Stimulated activated CD4-positive, alpha-beta T cell treated with anti-CD3 and anti-CD28 coated beads, Interleukin-12 subunit alpha, Interleukin-12 subunit beta, amount 100 ng/mL, for 48 hours (primary cell): ENCODE results near the gene RPL10.
A peak's percentile ranks its signal among the peaks of the same experiment; 100 is the strongest.
"Not testable (repeated sequence)": the region's sequence is repeated elsewhere in the genome, so short reads cannot be mapped to it uniquely, and the experiment has no call there.

Source experiments
- DNase-seq, 3 donors: peaks; one replicate each; pipeline ENCODE4 v3.0.0-alpha.2; 2020; ENCODE audit warnings: low read depth in 2 of 3, low spot score in 1 of 3

RPL10 gene

GRCh38 chrX:154400369-154400817 is 2.2 kb downstream of the RPL10 start:
- DNase-seq = not testable (repeated sequence)

GRCh38 chrX:154401045-154401799 is 3.0 kb downstream of the RPL10 start:
- DNase-seq = peak in 1 of 3 donors; percentile 13

GRCh38 chrX:154401918-154402621 is 3.9 kb downstream of the RPL10 start:
- no peak for DNase-seq

GRCh38 chrX:154402622-154403127 is 4.5 kb downstream of the RPL10 start:
- no peak for DNase-seq

- no peak for DNase-seq
Observed at GRCh38 chrX:154403192-154403591, 5.0 kb downstream of the RPL10 start.

GRCh38 chrX:154403858-154404257 is 5.7 kb downstream of the RPL10 start:
- DNase-seq = no peak

- no peak for DNase-seq
Observed at GRCh38 chrX:154404625-154405192, 6.5 kb downstream of the RPL10 start.

GRCh38 chrX:154408659-154409221 is 10.6 kb downstream of the RPL10 start:
- no peak for DNase-seq

- no peak for DNase-seq
Observed at GRCh38 chrX:154409222-154409871, 11.2 kb downstream of the RPL10 start, which contains the start of gene DNASE1L1. TSS of gene DNASE1L1 (minus strand) at chrX:154409254. CDS start at chrX:154405568, 3,686 bp downstream.

- peak in 1 of 3 donors; percentile 24 for DNase-seq
Observed at GRCh38 chrX:154411981-154412340, 13.8 kb downstream of the RPL10 start.

- DNase-seq = no peak
Observed at GRCh38 chrX:154412468-154412867, 14.3 kb downstream of the RPL10 start.

- no peak for DNase-seq
Observed at GRCh38 chrX:154413142-154413541, 15.0 kb downstream of the RPL10 start.

GRCh38 chrX:154417157-154417556 is 19.0 kb downstream of the RPL10 start:
- DNase-seq = no peak

- DNase-seq = no peak
Observed at GRCh38 chrX:154419189-154419588, 21.0 kb downstream of the RPL10 start.

- DNase-seq = no peak
Observed at GRCh38 chrX:154419688-154420401, 21.7 kb downstream of the RPL10 start.

GRCh38 chrX:154420402-154420756 is 22.2 kb downstream of the RPL10 start:
- no peak for DNase-seq

GRCh38 chrX:154426916-154427770 is 29.0 kb downstream of the RPL10 start:
- DNase-seq = no peak

- DNase-seq = peak; percentile 75 to 81 (median 81)
Observed at GRCh38 chrX:154428176-154429171, 30.3 kb downstream of the RPL10 start, which contains the start of gene ATP6AP1. TSS of gene ATP6AP1 (plus strand) at chrX:154428677. CDS start at chrX:154428693, 16 bp downstream.
